ENCODE results near the gene MZT2A.
A peak's percentile ranks its signal among the peaks of the same experiment; 100 is the strongest.
"Not testable (repeated sequence)": the region's sequence is repeated elsewhere in the genome, so short reads cannot be mapped to it uniquely, and the experiment has no call there.

Gene MZT2A

GRCh38 chr2:131492015-131492417 lies at the start of gene MZT2A:
TSS of gene MZT2A (minus strand) at chr2:131492397. CDS start at chr2:131492376, 21 bp downstream.
- not testable (repeated sequence) for DNase-seq (ENCODE audit: low read depth, low spot score); H3K27me3 ChIP-seq (ENCODE audit: insufficient read depth, insufficient read length)
- peaks cover 12% of the 10 kb centered on the region for H3K4me1 ChIP-seq (ENCODE audit: insufficient read depth, insufficient read length)

GRCh38 chr2:131538856-131539255 lies 46.7 kb upstream of the MZT2A start:
- H3K9ac ChIP-seq (ENCODE audit: insufficient read length, low read depth); H3K9me3 ChIP-seq (ENCODE audit: insufficient read depth, low read length); H3K4me3 ChIP-seq (ENCODE audit: insufficient read length, low read depth); H3K27me3 ChIP-seq (ENCODE audit: insufficient read depth, insufficient read length); H3K36me3 ChIP-seq (ENCODE audit: insufficient read depth, insufficient read length, low read length); DNase-seq (ENCODE audit: low read depth, low spot score); H3K4me1 ChIP-seq (ENCODE audit: insufficient read depth, insufficient read length): not testable (repeated sequence)

More at GRCh38 chr2:131492015-131492417, at the start of gene MZT2A:
- H3K36me3 ChIP-seq (ENCODE audit: insufficient read depth, insufficient read length, low read length) = peaks cover 46% of the 10 kb centered on the region
- not testable (repeated sequence) for H3K9me3 ChIP-seq (ENCODE audit: insufficient read depth, low read length)
- H3K4me3 ChIP-seq (ENCODE audit: insufficient read length, low read depth) = peak within 1 kb of the TSS; percentile 98
- peak within 1 kb of the TSS; percentile 99 for H3K9ac ChIP-seq (ENCODE audit: insufficient read length, low read depth)

GRCh38 chr2:131536841-131537240 lies 44.6 kb upstream of the MZT2A start:
- H3K4me1 ChIP-seq (ENCODE audit: insufficient read depth, insufficient read length); H3K27me3 ChIP-seq (ENCODE audit: insufficient read depth, insufficient read length); H3K36me3 ChIP-seq (ENCODE audit: insufficient read depth, insufficient read length, low read length); H3K4me3 ChIP-seq (ENCODE audit: insufficient read length, low read depth); DNase-seq (ENCODE audit: low read depth, low spot score); H3K9me3 ChIP-seq (ENCODE audit: insufficient read depth, low read length); H3K9ac ChIP-seq (ENCODE audit: insufficient read length, low read depth): not testable (repeated sequence)

- not testable (repeated sequence) for H3K9me3 ChIP-seq (ENCODE audit: insufficient read depth, low read length); DNase-seq (ENCODE audit: low read depth, low spot score); H3K4me1 ChIP-seq (ENCODE audit: insufficient read depth, insufficient read length); H3K9ac ChIP-seq (ENCODE audit: insufficient read length, low read depth); H3K27me3 ChIP-seq (ENCODE audit: insufficient read depth, insufficient read length); H3K36me3 ChIP-seq (ENCODE audit: insufficient read depth, insufficient read length, low read length); H3K4me3 ChIP-seq (ENCODE audit: insufficient read length, low read depth)
Measured at GRCh38 chr2:131535951-131536826, 44.0 kb upstream of the MZT2A start.

DNA sequence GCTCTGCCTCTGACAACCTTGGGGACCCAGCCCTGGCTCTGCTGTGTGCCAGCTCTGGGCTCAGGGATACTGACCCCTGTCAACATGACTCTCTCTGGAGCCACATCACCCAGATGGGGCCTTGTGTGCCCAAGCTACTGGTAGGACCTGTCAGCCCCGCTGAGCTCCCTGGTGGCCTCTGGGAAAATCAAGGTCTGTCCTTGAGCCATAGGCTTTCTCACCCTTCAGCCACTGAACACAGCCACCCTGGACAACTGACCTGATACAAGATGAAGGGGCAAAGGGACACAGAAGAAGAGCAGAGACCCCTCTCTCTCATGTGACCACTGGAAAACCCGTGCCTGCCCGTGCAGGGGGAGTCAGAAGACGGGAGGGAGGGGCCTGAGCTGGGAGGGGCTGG lies 43.3 kb upstream of the MZT2A start:
- Histone ChIP-seq H3K27me3 (ENCODE audit: insufficient read depth, insufficient read length) (no peaks in the 10 kb centered on the region), H3K4me3 (ENCODE audit: insufficient read length, low read depth) (no peak overlapping the region), H3K36me3 (ENCODE audit: insufficient read depth, insufficient read length, low read length) (no peaks in the 10 kb centered on the region), H3K9me3 (ENCODE audit: insufficient read depth, low read length) (no peaks in the 10 kb centered on the region), H3K9ac (ENCODE audit: insufficient read length, low read depth) (no peak overlapping the region), H3K4me1 (ENCODE audit: insufficient read depth, insufficient read length) (no peaks in the 10 kb centered on the region)
- TF ChIP-seq ZNF274 (IDR thresholded peaks at IDR 0.05; ENCODE audit: low read depth, low read length) = no peak
- TF ChIP-seq YY1 (IDR thresholded peaks at IDR 0.05; ENCODE audit: insufficient read depth, insufficient read length) = no peak
- no peak for TF ChIP-seq SUZ12 (IDR thresholded peaks at IDR 0.05; ENCODE audit: extremely low read depth, insufficient read depth, insufficient read length)
- no peak for DNase-seq (ENCODE audit: low read depth, low spot score)

GRCh38 chr2:131534965-131535364 lies 42.8 kb upstream of the MZT2A start:
- DNase-seq (ENCODE audit: low read depth, low spot score); H3K9ac ChIP-seq (ENCODE audit: insufficient read length, low read depth); H3K27me3 ChIP-seq (ENCODE audit: insufficient read depth, insufficient read length); H3K9me3 ChIP-seq (ENCODE audit: insufficient read depth, low read length); H3K4me3 ChIP-seq (ENCODE audit: insufficient read length, low read depth); H3K4me1 ChIP-seq (ENCODE audit: insufficient read depth, insufficient read length); H3K36me3 ChIP-seq (ENCODE audit: insufficient read depth, insufficient read length, low read length): not testable (repeated sequence)

DNA sequence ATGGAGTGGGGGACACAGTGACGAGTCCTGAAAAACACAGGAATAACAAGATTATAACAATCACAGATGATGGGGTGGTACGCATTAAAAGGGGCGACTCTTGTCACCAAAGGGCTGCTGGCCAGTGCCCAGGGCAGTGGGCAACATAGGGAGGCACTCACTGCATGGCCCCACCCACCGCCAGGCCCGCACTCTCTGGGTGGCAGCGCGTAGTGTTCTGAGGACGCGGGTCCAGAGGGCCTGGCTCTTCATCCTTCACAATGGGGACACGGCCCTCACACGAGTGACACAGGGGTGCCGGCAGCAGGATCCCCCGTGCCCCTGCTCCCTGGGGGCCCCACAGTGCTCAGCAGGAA lies 42.1 kb upstream of the MZT2A start:
- not testable (repeated sequence) for H3K9me3 ChIP-seq (ENCODE audit: insufficient read depth, low read length); H3K4me1 ChIP-seq (ENCODE audit: insufficient read depth, insufficient read length); H3K27me3 ChIP-seq (ENCODE audit: insufficient read depth, insufficient read length); H3K9ac ChIP-seq (ENCODE audit: insufficient read length, low read depth); H3K4me3 ChIP-seq (ENCODE audit: insufficient read length, low read depth); H3K36me3 ChIP-seq (ENCODE audit: insufficient read depth, insufficient read length, low read length); DNase-seq (ENCODE audit: low read depth, low spot score)

GRCh38 chr2:131533609-131534316 lies 41.6 kb upstream of the MZT2A start:
- not testable (repeated sequence) for DNase-seq (ENCODE audit: low read depth, low spot score)

DNA sequence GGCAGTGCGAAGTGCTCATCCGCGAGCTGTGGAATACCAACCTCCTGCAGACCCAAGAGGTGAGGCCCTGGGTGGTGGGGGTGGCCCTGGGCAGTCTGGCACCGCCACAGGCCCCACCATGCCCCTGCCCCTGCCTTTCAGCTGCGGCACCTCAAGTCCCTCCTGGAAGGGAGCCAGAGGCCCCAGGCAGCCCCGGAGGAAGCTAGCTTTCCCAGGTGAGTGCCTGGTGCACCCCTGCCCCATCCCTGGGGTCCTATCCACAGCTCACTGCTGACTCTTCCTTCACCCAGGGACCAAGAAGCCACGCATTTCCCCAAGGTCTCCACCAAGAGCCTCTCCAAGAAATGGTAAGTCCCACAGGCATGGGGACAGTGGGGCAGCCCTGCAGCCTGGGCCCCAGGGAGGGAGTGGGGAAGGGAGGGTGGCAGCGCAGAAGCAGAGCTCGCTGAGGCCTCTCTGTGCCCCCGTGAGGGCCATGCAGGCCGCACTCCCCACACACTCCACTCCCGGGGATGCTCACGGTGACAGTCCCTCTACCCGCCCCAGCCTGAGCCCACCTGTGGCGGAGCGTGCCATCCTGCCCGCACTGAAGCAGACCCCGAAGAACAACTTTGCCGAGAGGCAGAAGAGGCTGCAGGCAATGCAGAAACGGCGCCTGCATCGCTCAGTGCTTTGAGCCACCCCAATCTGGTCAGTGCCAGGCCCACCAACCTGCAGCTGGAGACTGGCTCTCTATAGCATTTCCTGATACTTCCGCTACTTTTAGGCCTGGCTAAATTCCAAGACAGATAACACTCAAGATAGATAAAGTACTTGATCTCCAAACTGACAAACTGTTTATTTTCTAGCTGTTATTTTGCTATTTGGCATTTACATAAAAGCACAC lies 40.8 kb upstream of the MZT2A start:
- DNase-seq (ENCODE audit: low read depth, low spot score); H3K9ac ChIP-seq (ENCODE audit: insufficient read length, low read depth); H3K9me3 ChIP-seq (ENCODE audit: insufficient read depth, low read length); H3K4me1 ChIP-seq (ENCODE audit: insufficient read depth, insufficient read length); H3K27me3 ChIP-seq (ENCODE audit: insufficient read depth, insufficient read length); H3K36me3 ChIP-seq (ENCODE audit: insufficient read depth, insufficient read length, low read length); H3K4me3 ChIP-seq (ENCODE audit: insufficient read length, low read depth): not testable (repeated sequence)

More at GRCh38 chr2:131533609-131534316, 41.6 kb upstream of the MZT2A start:
- not testable (repeated sequence) for H3K4me1 ChIP-seq (ENCODE audit: insufficient read depth, insufficient read length); H3K36me3 ChIP-seq (ENCODE audit: insufficient read depth, insufficient read length, low read length); H3K27me3 ChIP-seq (ENCODE audit: insufficient read depth, insufficient read length); H3K9ac ChIP-seq (ENCODE audit: insufficient read length, low read depth); H3K9me3 ChIP-seq (ENCODE audit: insufficient read depth, low read length); H3K4me3 ChIP-seq (ENCODE audit: insufficient read length, low read depth)

GRCh38 chr2:131531547-131532185 lies 39.5 kb upstream of the MZT2A start:
- not testable (repeated sequence) for H3K4me1 ChIP-seq (ENCODE audit: insufficient read depth, insufficient read length); H3K9me3 ChIP-seq (ENCODE audit: insufficient read depth, low read length); H3K9ac ChIP-seq (ENCODE audit: insufficient read length, low read depth)

More at GRCh38 chr2:131531547-131532185, 39.5 kb upstream of the MZT2A start:
- not testable (repeated sequence) for H3K36me3 ChIP-seq (ENCODE audit: insufficient read depth, insufficient read length, low read length); H3K4me3 ChIP-seq (ENCODE audit: insufficient read length, low read depth); H3K27me3 ChIP-seq (ENCODE audit: insufficient read depth, insufficient read length); DNase-seq (ENCODE audit: low read depth, low spot score)
